Measurements from ENCODE around the gene KCTD15.

KCTD15 gene

DNA sequence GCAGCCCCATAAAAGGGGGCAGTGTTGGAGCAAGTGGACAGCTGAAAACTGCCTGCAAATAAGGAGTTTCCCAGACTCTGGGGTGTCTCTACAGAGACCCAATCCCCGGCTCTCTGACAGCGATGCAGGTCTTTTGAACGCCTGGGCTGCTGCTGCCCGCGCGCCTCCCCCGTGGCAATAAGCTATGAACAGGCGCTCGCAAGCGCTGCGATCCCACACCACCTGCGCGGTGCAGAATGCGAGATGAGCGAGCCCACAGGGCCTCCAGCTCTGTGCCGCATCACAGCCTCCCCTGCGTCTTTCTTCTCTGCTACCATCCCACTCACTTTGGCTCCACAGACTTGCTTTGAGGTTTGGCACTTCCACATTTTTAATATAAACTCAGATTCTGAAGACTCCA is 62.3 kb downstream of the KCTD15 start:
- no peak for TF ChIP-seq ISL1 (CRISPR knock-in tag; IDR thresholded peaks at IDR 0.05)
- TF ChIP-seq, protein P1, sequence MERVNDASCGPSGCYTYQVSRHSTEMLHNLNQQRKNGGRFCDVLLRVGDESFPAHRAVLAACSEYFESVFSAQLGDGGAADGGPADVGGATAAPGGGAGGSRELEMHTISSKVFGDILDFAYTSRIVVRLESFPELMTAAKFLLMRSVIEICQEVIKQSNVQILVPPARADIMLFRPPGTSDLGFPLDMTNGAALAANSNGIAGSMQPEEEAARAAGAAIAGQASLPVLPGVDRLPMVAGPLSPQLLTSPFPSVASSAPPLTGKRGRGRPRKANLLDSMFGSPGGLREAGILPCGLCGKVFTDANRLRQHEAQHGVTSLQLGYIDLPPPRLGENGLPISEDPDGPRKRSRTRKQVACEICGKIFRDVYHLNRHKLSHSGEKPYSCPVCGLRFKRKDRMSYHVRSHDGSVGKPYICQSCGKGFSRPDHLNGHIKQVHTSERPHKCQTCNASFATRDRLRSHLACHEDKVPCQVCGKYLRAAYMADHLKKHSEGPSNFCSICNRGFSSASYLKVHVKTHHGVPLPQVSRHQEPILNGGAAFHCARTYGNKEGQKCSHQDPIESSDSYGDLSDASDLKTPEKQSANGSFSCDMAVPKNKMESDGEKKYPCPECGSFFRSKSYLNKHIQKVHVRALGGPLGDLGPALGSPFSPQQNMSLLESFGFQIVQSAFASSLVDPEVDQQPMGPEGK (CRISPR knock-in tag; IDR thresholded peaks at IDR 0.05; ENCODE audit: borderline replicate concordance) = no peak
- no peak for TF ChIP-seq ZFP30 (CRISPR knock-in tag; IDR thresholded peaks at IDR 0.05)
- TF ChIP-seq ARNTL (CRISPR knock-in tag; IDR thresholded peaks at IDR 0.05; ENCODE audit: borderline replicate concordance, low read depth) = no peak
- TF ChIP-seq CSDC2 (CRISPR knock-in tag; IDR thresholded peaks at IDR 0.05) = no peak
- TF ChIP-seq SNAI2 (CRISPR knock-in tag; IDR thresholded peaks at IDR 0.05) = no peak
- TF ChIP-seq ZNF565 (CRISPR knock-in tag; conservative IDR thresholded peaks at IDR 0.05; ENCODE audit: low read depth) = no peak
- TF ChIP-seq OSR1 (CRISPR knock-in tag; IDR thresholded peaks at IDR 0.05) = no peak
- no peak for TF ChIP-seq RARB (CRISPR knock-in tag; IDR thresholded peaks at IDR 0.05)
- no peak for TF ChIP-seq ESRRG (CRISPR knock-in tag; IDR thresholded peaks at IDR 0.05)
- ATAC-seq = no peak

- no peak for ATAC-seq
- no peak for TF ChIP-seq OSR1 (CRISPR knock-in tag; IDR thresholded peaks at IDR 0.05)
- TF ChIP-seq ARNTL (CRISPR knock-in tag; IDR thresholded peaks at IDR 0.05; ENCODE audit: borderline replicate concordance, low read depth) = no peak
- no peak for TF ChIP-seq TSHZ2 (CRISPR knock-in tag; IDR thresholded peaks at IDR 0.05)
- TF ChIP-seq ZFP3 (CRISPR knock-in tag; IDR thresholded peaks at IDR 0.05) = no peak
- TF ChIP-seq RARB (CRISPR knock-in tag; IDR thresholded peaks at IDR 0.05) = no peak
- TF ChIP-seq ZNF8 (CRISPR knock-in tag; IDR thresholded peaks at IDR 0.05) = no peak
- no peak for TF ChIP-seq SNAI2 (CRISPR knock-in tag; IDR thresholded peaks at IDR 0.05)
- TF ChIP-seq, protein P2, sequence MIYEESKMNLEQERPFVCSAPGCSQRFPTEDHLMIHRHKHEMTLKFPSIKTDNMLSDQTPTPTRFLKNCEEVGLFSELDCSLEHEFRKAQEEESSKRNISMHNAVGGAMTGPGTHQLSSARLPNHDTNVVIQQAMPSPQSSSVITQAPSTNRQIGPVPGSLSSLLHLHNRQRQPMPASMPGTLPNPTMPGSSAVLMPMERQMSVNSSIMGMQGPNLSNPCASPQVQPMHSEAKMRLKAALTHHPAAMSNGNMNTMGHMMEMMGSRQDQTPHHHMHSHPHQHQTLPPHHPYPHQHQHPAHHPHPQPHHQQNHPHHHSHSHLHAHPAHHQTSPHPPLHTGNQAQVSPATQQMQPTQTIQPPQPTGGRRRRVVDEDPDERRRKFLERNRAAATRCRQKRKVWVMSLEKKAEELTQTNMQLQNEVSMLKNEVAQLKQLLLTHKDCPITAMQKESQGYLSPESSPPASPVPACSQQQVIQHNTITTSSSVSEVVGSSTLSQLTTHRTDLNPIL (CRISPR knock-in tag; IDR thresholded peaks at IDR 0.05; ENCODE audit: low read depth) = no peak
- TF ChIP-seq POU6F1 (CRISPR knock-in tag; IDR thresholded peaks at IDR 0.05; ENCODE audit: borderline replicate concordance, low read depth) = no peak
- no peak for TF ChIP-seq ZNF565 (CRISPR knock-in tag; conservative IDR thresholded peaks at IDR 0.05; ENCODE audit: low read depth)
- no peak for TF ChIP-seq BACH2 (CRISPR knock-in tag; IDR thresholded peaks at IDR 0.05; ENCODE audit: borderline replicate concordance)
Observed at GRCh38 chr19:33860312-33861090, 63.8 kb downstream of the KCTD15 start.

DNA sequence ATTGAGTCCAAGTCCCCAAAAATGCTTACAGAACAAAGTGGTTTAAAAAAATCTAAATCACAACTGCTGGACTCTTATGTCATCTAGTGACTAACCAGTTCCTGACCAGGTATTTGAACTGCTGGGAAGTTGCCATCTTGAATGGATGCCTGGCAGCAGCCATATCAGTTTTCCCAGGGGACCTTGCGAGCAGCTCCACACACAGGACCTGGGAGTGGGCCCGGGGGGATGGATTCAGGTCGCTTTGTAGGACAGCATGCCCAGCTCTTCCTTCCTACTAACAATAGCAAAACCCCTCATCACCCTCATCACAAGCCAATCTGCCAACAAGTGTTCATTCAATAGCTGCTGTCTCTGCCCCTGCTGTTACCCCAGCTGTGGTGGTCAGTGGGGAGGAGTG is 65.3 kb downstream of the KCTD15 start:
- no peak for ATAC-seq
- no peak for TF ChIP-seq ARNTL (CRISPR knock-in tag; IDR thresholded peaks at IDR 0.05; ENCODE audit: borderline replicate concordance, low read depth)
- TF ChIP-seq ESRRG (CRISPR knock-in tag; IDR thresholded peaks at IDR 0.05) = no peak
- TF ChIP-seq, protein P3, sequence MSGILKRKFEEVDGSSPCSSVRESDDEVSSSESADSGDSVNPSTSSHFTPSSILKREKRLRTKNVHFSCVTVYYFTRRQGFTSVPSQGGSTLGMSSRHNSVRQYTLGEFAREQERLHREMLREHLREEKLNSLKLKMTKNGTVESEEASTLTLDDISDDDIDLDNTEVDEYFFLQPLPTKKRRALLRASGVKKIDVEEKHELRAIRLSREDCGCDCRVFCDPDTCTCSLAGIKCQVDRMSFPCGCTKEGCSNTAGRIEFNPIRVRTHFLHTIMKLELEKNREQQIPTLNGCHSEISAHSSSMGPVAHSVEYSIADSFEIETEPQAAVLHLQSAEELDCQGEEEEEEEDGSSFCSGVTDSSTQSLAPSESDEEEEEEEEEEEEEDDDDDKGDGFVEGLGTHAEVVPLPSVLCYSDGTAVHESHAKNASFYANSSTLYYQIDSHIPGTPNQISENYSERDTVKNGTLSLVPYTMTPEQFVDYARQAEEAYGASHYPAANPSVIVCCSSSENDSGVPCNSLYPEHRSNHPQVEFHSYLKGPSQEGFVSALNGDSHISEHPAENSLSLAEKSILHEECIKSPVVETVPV (CRISPR knock-in tag; IDR thresholded peaks at IDR 0.05) = no peak
- TF ChIP-seq ZFP3 (CRISPR knock-in tag; IDR thresholded peaks at IDR 0.05) = no peak
- TF ChIP-seq ZNF565 (CRISPR knock-in tag; conservative IDR thresholded peaks at IDR 0.05; ENCODE audit: low read depth) = no peak
- no peak for TF ChIP-seq ZNF8 (CRISPR knock-in tag; IDR thresholded peaks at IDR 0.05)
- TF ChIP-seq ZNF70 (CRISPR knock-in tag; IDR thresholded peaks at IDR 0.05) = no peak
- no peak for TF ChIP-seq PPARA (CRISPR knock-in tag; IDR thresholded peaks at IDR 0.05; ENCODE audit: borderline replicate concordance)
- TF ChIP-seq POU6F1 (CRISPR knock-in tag; IDR thresholded peaks at IDR 0.05; ENCODE audit: borderline replicate concordance, low read depth) = no peak
- TF ChIP-seq, protein P1 (CRISPR knock-in tag; IDR thresholded peaks at IDR 0.05; ENCODE audit: borderline replicate concordance) = no peak
- no peak for TF ChIP-seq SNAI2 (CRISPR knock-in tag; IDR thresholded peaks at IDR 0.05)
- no peak for TF ChIP-seq ISL1 (CRISPR knock-in tag; IDR thresholded peaks at IDR 0.05)
